Stimulated activated CD4-positive, alpha-beta T cell treated with anti-CD3 and anti-CD28 coated beads, Interleukin-4, amount 100 ng/mL, for 1 hour (primary cell): ENCODE measurements around the gene PSMB9.
"Not testable (repeated sequence)": the region's sequence is repeated elsewhere in the genome, so short reads cannot be mapped to it uniquely, and the experiment has no call there.

Source experiments
- DNase-seq: peaks from one replicate; pipeline ENCODE4 v3.0.0-alpha.2; 2020

Gene PSMB9

GRCh38 chr6:32853541-32854375 lies at the start of gene PSMB9, which contains the start of gene TAP1:
TSS of gene PSMB9 (plus strand) at chr6:32854192. CDS start at chr6:32854230, 38 bp downstream.
TSS of gene TAP1 (minus strand) at chr6:32853704. CDS start at chr6:32853636, 68 bp downstream.
- DNase-seq: peak; percentile 98

GRCh38 chr6:32805404-32805803 lies 48.6 kb upstream of the PSMB9 start:
- not testable (repeated sequence) for DNase-seq

GRCh38 chr6:32807020-32807580 lies 46.9 kb upstream of the PSMB9 start:
- no peak for DNase-seq

- no peak for DNase-seq
These were observed 44.8 kb upstream of the PSMB9 start for GRCh38 chr6:32809171-32809570.

GRCh38 chr6:32814145-32814544 lies 39.8 kb upstream of the PSMB9 start:
- DNase-seq: no peak

GRCh38 chr6:32815115-32815514 lies 38.9 kb upstream of the PSMB9 start:
- no peak for DNase-seq

- no peak for DNase-seq
These were observed 38.0 kb upstream of the PSMB9 start for GRCh38 chr6:32815996-32816395.

GRCh38 chr6:32816746-32817204 lies 37.2 kb upstream of the PSMB9 start, which contains the start of gene HLA-DOB:
TSS of gene HLA-DOB (minus strand) at chr6:32817002. CDS start at chr6:32816951, 51 bp downstream.
- DNase-seq: no peak

- DNase-seq: no peak
These were observed 35.1 kb upstream of the PSMB9 start for GRCh38 chr6:32818867-32819266.

- DNase-seq: no peak
These were observed 34.3 kb upstream of the PSMB9 start for GRCh38 chr6:32819729-32820128.

GRCh38 chr6:32825966-32826365 lies 28.0 kb upstream of the PSMB9 start:
- DNase-seq: no peak

- no peak for DNase-seq
These were observed 27.0 kb upstream of the PSMB9 start for GRCh38 chr6:32827025-32827424.

- no peak for DNase-seq
These were observed 24.5 kb upstream of the PSMB9 start for GRCh38 chr6:32829495-32829894.

GRCh38 chr6:32830017-32830416 lies 24.0 kb upstream of the PSMB9 start:
- DNase-seq: no peak

- DNase-seq: no peak
These were observed 23.1 kb upstream of the PSMB9 start for GRCh38 chr6:32830936-32831335.

- DNase-seq: no peak
These were observed 21.5 kb upstream of the PSMB9 start for GRCh38 chr6:32832535-32832934.

GRCh38 chr6:32833664-32834063 lies 20.3 kb upstream of the PSMB9 start:
- no peak for DNase-seq

- DNase-seq: no peak
These were observed 18.7 kb upstream of the PSMB9 start for GRCh38 chr6:32835167-32835893.

GRCh38 chr6:32836873-32837272 lies 17.1 kb upstream of the PSMB9 start:
- DNase-seq: no peak

GRCh38 chr6:32837651-32838113 lies 16.3 kb upstream of the PSMB9 start:
- DNase-seq: no peak

GRCh38 chr6:32838114-32838958 lies 15.7 kb upstream of the PSMB9 start, which contains the start of gene TAP2:
TSS of gene TAP2 (minus strand) at chr6:32838739. CDS start at chr6:32838233, 506 bp downstream.
- DNase-seq: peak; percentile 99

GRCh38 chr6:32839356-32839755 lies 14.6 kb upstream of the PSMB9 start:
- no peak for DNase-seq
